Panc1 (cell line): Measurements from ENCODE around the gene SUPT6H. TPM values are rescaled to one million over a fixed set of nuclear protein-coding genes. Genes with fewer than 3 reads are reported as not detected.

ENCODE experiments used
- ATAC-seq: fragments of 200-7000 bp; cut with Tn5 transposase; 2 replicates; pipeline ENCODE4 v1.9.1; 2020; ENCODE audit warnings: mild to moderate bottlenecking, moderate library complexity
- BruUV-seq: library from RNA; stranded (reverse); fragments of 400-500 nt; replicated peaks from 2 replicates; lab custom pipeline; 2021; lab: Mats Ljungman, UMichigan
- CTCF ChIA-PET: fragments of 300-600 bp; sonication (Branson Sonifier 250); formaldehyde crosslinking; loops from one replicate; lab custom pipeline; 2022; ENCODE audit warnings: antibody characterized with exemption; lab: Charles Lee
- POLR2A ChIA-PET: fragments of 300-600 bp; sonication (Branson Sonifier 250); formaldehyde crosslinking; loops from one replicate; lab custom pipeline; 2022; ENCODE audit warnings: antibody characterized with exemption; lab: Charles Lee
- DNase-seq: peaks from one replicate; pipeline ENCODE4 v3.0.0-alpha.2; 2010; ENCODE audit warnings: low read depth, low spot score
- H3K27ac ChIP-seq: 2 replicates; pipeline ENCODE4 v1.5.1; 2011; ENCODE audit warnings: mild to moderate bottlenecking, low read length, inconsistent platforms
- H3K27me3 ChIP-seq: fragments of 200-500 bp; sonication (Bioruptor generic); 2 replicates; pipeline ENCODE4 v1.6.0; 2014; ENCODE audit warnings: low read length, inconsistent platforms; ENCODE audit not compliant: control insufficient read depth, insufficient read depth
- H3K36me3 ChIP-seq: fragments of 200-500 bp; sonication (Bioruptor generic); 2 replicates; pipeline ENCODE4 v1.5.1; 2014; ENCODE audit warnings: inconsistent platforms, mild to moderate bottlenecking, low read length, moderate library complexity; ENCODE audit not compliant: control insufficient read depth, insufficient read depth
- H3K4me1 ChIP-seq: 2 replicates; pipeline ENCODE4 v1.5.1; 2011; ENCODE audit warnings: inconsistent platforms, mild to moderate bottlenecking, low read length, moderate library complexity; ENCODE audit not compliant: control insufficient read depth, insufficient read depth
- H3K4me3 ChIP-seq, 2 experiments: 2 replicates each; pipeline ENCODE4 v1.5.1; 2011 to 2012; ENCODE audit warnings: low read depth in 2 of 2, low read length in 2 of 2, mild to moderate bottlenecking in 2 of 2, inconsistent platforms in 1 of 2, moderate library complexity in 1 of 2
- H3K9me3 ChIP-seq: fragments of 200-500 bp; sonication (Bioruptor generic); 2 replicates; pipeline ENCODE4 v1.5.1; 2014; ENCODE audit warnings: low read depth, mild to moderate bottlenecking, inconsistent platforms, low read length, moderate library complexity; ENCODE audit not compliant: control insufficient read depth, insufficient read depth
- POLR2AphosphoS5 ChIP-seq: IDR thresholded peaks from 2 replicates; pipeline ENCODE4 v1.6.1; 2012; ENCODE audit warnings: mild to moderate bottlenecking, low read depth, low read length, moderate library complexity
- SIN3A ChIP-seq: IDR thresholded peaks from 2 replicates; pipeline ENCODE4 v1.6.1; 2012; ENCODE audit warnings: low read depth, mild to moderate bottlenecking, low read length, moderate library complexity, borderline replicate concordance; ENCODE audit not compliant: insufficient read depth
- TCF7L2 ChIP-seq: IDR thresholded peaks from 2 replicates; pipeline ENCODE4 v1.6.1; 2011; ENCODE audit warnings: mild to moderate bottlenecking, low read depth, low read length, inconsistent platforms
- in situ Hi-C: cut with HindIII; loops from 2 replicates; pipeline ENCODE4 v1.10.0; 2016; ENCODE audit warnings: low sequenced_read_pairs, low pct_unique_long_range_greater_than_20kb
- intact Hi-C: fragments of 100-400 bp; cut with micrococcal nuclease; formaldehyde crosslinking; loops from one replicate; pipeline ENCODE4 v1.10.0; 2022; ENCODE audit not compliant: unreplicated experiment
- total RNA-seq: library from RNA; stranded (reverse); gene quantifications from one replicate; pipeline ENCODE4 v1.2.1, GENCODE V29; 2021; ENCODE audit not compliant: unreplicated experiment
- TF ChIP-seq, protein P1 (sequence below): fragments of 450-650 bp; IDR thresholded peaks from 2 replicates; pipeline ENCODE4 v1.5.1; 2017; ENCODE audit warnings: mild to moderate bottlenecking
- TF ChIP-seq, protein P2 (sequence below), 2 experiments: IDR thresholded peaks; 2 replicates each; pipeline ENCODE4 v1.6.1; 2011 to 2012; ENCODE audit warnings: low read depth in 2 of 2, control low read depth in 1 of 2, low read length in 1 of 2, mild to moderate bottlenecking in 1 of 2, moderate library complexity in 1 of 2; ENCODE audit not compliant: insufficient read depth in 1 of 2

SUPT6H gene
- total RNA-seq, 1 experiment from 2014 or later: 108 TPM

DNA sequence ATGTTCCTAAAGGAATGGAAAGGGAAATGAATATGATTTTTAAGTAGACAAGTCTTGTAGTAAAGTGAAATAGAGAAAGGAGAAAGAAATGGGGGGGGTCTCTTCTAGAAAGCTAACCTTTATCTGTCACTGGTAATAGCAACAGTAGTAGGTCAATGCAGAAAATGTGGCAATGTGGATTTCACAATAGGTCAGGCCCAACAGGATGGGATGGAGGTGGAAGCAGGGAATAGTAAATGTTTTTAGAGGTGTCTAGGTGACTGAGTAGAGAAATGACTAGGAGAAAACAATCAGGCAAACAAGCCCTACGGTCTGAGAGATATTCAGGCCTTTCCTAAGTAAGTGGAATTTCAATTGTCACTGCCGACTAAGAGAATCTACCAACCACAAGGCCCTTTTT lies 42.0 kb upstream of the SUPT6H start:
- TF ChIP-seq SIN3A (no peak), POLR2AphosphoS5 (no peak), TCF7L2 (no peak)
- TF ChIP-seq, protein P1, sequence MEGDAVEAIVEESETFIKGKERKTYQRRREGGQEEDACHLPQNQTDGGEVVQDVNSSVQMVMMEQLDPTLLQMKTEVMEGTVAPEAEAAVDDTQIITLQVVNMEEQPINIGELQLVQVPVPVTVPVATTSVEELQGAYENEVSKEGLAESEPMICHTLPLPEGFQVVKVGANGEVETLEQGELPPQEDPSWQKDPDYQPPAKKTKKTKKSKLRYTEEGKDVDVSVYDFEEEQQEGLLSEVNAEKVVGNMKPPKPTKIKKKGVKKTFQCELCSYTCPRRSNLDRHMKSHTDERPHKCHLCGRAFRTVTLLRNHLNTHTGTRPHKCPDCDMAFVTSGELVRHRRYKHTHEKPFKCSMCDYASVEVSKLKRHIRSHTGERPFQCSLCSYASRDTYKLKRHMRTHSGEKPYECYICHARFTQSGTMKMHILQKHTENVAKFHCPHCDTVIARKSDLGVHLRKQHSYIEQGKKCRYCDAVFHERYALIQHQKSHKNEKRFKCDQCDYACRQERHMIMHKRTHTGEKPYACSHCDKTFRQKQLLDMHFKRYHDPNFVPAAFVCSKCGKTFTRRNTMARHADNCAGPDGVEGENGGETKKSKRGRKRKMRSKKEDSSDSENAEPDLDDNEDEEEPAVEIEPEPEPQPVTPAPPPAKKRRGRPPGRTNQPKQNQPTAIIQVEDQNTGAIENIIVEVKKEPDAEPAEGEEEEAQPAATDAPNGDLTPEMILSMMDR: no peak
- TF ChIP-seq, protein P2, sequence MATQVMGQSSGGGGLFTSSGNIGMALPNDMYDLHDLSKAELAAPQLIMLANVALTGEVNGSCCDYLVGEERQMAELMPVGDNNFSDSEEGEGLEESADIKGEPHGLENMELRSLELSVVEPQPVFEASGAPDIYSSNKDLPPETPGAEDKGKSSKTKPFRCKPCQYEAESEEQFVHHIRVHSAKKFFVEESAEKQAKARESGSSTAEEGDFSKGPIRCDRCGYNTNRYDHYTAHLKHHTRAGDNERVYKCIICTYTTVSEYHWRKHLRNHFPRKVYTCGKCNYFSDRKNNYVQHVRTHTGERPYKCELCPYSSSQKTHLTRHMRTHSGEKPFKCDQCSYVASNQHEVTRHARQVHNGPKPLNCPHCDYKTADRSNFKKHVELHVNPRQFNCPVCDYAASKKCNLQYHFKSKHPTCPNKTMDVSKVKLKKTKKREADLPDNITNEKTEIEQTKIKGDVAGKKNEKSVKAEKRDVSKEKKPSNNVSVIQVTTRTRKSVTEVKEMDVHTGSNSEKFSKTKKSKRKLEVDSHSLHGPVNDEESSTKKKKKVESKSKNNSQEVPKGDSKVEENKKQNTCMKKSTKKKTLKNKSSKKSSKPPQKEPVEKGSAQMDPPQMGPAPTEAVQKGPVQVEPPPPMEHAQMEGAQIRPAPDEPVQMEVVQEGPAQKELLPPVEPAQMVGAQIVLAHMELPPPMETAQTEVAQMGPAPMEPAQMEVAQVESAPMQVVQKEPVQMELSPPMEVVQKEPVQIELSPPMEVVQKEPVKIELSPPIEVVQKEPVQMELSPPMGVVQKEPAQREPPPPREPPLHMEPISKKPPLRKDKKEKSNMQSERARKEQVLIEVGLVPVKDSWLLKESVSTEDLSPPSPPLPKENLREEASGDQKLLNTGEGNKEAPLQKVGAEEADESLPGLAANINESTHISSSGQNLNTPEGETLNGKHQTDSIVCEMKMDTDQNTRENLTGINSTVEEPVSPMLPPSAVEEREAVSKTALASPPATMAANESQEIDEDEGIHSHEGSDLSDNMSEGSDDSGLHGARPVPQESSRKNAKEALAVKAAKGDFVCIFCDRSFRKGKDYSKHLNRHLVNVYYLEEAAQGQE (IDR thresholded peaks at IDR 0.05; ENCODE audit: insufficient read depth in 1 of 2, low read depth in 2 of 2, low read length in 1 of 2): no peak
- in situ Hi-C loops: no loop called here
- no peak overlapping the region for H3K27ac ChIP-seq
- no peak overlapping the region for H3K4me3 ChIP-seq
- peaks cover 75% of the 10 kb centered on the region for H3K36me3 ChIP-seq
- ChIA-PET POLR2A (no interaction called here), CTCF (no interaction called here)
- DNase-seq (no peak), ATAC-seq (no peak)
- no peaks in the 10 kb centered on the region for H3K27me3 ChIP-seq
- BruUV-seq: no TSS peak
- H3K4me1 ChIP-seq: no peaks in the 10 kb centered on the region
- intact Hi-C loops: no loop called here
- no peaks in the 10 kb centered on the region for H3K9me3 ChIP-seq

DNA sequence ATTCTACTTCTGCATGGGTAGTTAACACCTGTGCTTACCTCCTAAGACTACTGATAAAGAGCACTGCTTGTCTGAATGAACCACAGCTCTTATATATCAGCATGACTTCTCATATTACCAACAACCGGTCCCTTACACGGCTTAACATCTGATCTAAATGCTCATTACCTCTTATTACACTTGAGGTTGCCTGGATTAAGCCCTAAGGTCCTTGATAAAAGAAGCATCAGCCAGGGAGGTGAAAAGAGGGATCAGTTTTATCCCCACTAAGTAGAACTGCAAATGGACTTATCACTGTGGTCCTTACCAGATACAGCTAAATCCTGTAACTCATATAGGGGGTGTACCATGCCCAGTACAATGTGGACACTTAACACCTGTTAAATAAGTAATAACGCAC lies 39.8 kb upstream of the SUPT6H start:
- ChIA-PET CTCF (interaction anchor here (0.7 to 1.2 kb wide), 2 partner anchors 10 to 136 kb away, joined by 3 to 4 read pairs; no protein-coding TSS in a partner anchor), POLR2A (interaction anchor here (0.5 kb wide), 1 partner anchor 55 kb away, joined by 7 read pairs; no protein-coding TSS in a partner anchor)
- no peaks in the 10 kb centered on the region for H3K4me1 ChIP-seq
- no peak for DNase-seq
- intact Hi-C loops: no loop called here
- peaks cover 61% of the 10 kb centered on the region for H3K36me3 ChIP-seq
- BruUV-seq: no TSS peak
- no peak overlapping the region for H3K4me3 ChIP-seq
- TF ChIP-seq POLR2AphosphoS5 (no peak), TCF7L2 (no peak), SIN3A (no peak)
- TF ChIP-seq, protein P2 (IDR thresholded peaks at IDR 0.05; ENCODE audit: insufficient read depth in 1 of 2, low read depth in 2 of 2, low read length in 1 of 2): no peak
- TF ChIP-seq, protein P1: no peak
- in situ Hi-C loops: no loop called here
- H3K27ac ChIP-seq: no peak overlapping the region
- no peaks in the 10 kb centered on the region for H3K27me3 ChIP-seq
- H3K9me3 ChIP-seq: no peaks in the 10 kb centered on the region
- ATAC-seq: no peak
